ENCODE data around the gene BAZ1A.

DNA sequence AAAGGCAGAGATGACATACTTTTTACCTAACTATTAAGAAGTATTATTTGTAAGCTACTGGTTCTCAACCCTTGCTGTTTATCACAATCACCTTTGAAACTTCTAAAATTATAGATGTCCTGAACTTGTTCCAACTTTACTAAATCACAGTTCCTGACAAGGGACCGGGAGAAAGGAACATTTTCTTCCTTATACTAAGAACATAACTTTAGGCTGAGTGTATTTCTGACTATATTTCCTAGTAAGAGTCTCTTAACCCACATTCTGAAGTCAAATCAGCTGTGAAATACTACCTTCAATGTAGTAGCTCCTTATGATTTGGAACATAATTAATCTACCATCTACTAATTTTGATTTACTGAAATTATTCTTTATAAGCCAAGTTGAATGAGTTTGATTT is 80.2 kb downstream of the BAZ1A start:
- TF ChIP-seq EZH2 (IDR thresholded peaks at IDR 0.05; ENCODE audit: insufficient read depth, poor library complexity, severe bottlenecking) (no peak), EZH2phosphoT487 (IDR thresholded peaks at IDR 0.05; ENCODE audit: insufficient read depth, low read depth) (no peak)
